Pulmonary artery endothelial cell (primary cell): Measurements from ENCODE around the gene OTOS. TPM values are rescaled to one million over a fixed set of nuclear protein-coding genes. Genes with fewer than 3 reads are reported as not detected.

Source experiments
- DNase-seq: peaks from one replicate; pipeline ENCODE4 v3.0.0-alpha.2; 2011; ENCODE audit warnings: low read depth, low spot score
- total RNA-seq: library from RNA; depleted of rRNA; stranded (reverse); fragments of >200 nt; gene quantifications from 2 replicates; pipeline ENCODE4 v1.2.3, GENCODE V29; 2014

The OTOS gene
- total RNA-seq, 1 donor from 2014 or later, result not detected

- no peak for DNase-seq
Measured at GRCh38 chr2:240153418-240153817, 13.0 kb upstream of the OTOS start.

GRCh38 chr2:240151477-240152031, 11.1 kb upstream of the OTOS start:
- no peak for DNase-seq

- no peak for DNase-seq
Measured at GRCh38 chr2:240149943-240150784, 9.7 kb upstream of the OTOS start.

- DNase-seq, result no peak
Measured at GRCh38 chr2:240147911-240148587, 7.6 kb upstream of the OTOS start.

- no peak for DNase-seq
Measured at GRCh38 chr2:240147382-240147781, 6.9 kb upstream of the OTOS start.

GRCh38 chr2:240146627-240147278, 6.3 kb upstream of the OTOS start:
- no peak for DNase-seq

- no peak for DNase-seq
Measured at GRCh38 chr2:240146141-240146561, 5.7 kb upstream of the OTOS start.

GRCh38 chr2:240145461-240145860, 5.0 kb upstream of the OTOS start:
- no peak for DNase-seq

GRCh38 chr2:240144649-240145261, 4.3 kb upstream of the OTOS start:
- DNase-seq, result no peak

GRCh38 chr2:240143801-240144648, 3.6 kb upstream of the OTOS start:
- DNase-seq, result no peak

- DNase-seq, result no peak
Measured at GRCh38 chr2:240143276-240143675, 2.8 kb upstream of the OTOS start.

- no peak for DNase-seq
Measured at GRCh38 chr2:240142859-240143258, 2.4 kb upstream of the OTOS start.

- no peak for DNase-seq
Measured at GRCh38 chr2:240142256-240142775, 1.9 kb upstream of the OTOS start.

- no peak for DNase-seq
Measured at GRCh38 chr2:240141736-240142135, 1.3 kb upstream of the OTOS start.

GRCh38 chr2:240140920-240141319, 462 bp upstream of the OTOS start:
- DNase-seq, result no peak

GRCh38 chr2:240139666-240140393, 628 bp downstream of the OTOS start:
- no peak for DNase-seq

- DNase-seq, result no peak
Measured at GRCh38 chr2:240139011-240139441, 1.4 kb downstream of the OTOS start.

- DNase-seq, result no peak
Measured at GRCh38 chr2:240138254-240138984, 2.0 kb downstream of the OTOS start.
